Ramos (cell line): ENCODE data around the gene PDE11A.

Source experiments
- in situ Hi-C: fragments of 300-500 bp; cut with MboI; formaldehyde crosslinking; loops from one replicate; pipeline ENCODE4 v1.14.3; 2022; ENCODE audit warnings: low sequenced_read_pairs; ENCODE audit not compliant: unreplicated experiment

Gene PDE11A

DNA sequence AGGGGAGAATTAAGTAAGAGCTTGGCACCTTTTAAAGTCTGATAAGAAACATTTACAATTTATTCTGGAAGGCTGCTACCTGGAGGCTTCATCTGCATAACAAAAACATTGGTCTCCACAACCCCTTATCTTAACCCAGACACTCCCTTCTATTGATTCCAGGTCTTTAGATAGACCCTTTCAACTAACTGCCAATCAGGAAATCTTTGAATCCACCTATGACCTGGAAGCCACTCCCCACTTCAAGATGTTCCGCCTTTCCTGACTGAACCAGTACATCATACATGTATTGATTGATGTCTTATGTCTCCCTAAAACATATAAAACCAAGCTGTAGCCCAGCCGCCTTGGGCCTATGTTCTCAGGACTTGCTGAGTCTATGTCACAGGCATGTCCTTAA lies 390.6 kb downstream of the PDE11A start:
- in situ Hi-C loops = no loop called here

DNA sequence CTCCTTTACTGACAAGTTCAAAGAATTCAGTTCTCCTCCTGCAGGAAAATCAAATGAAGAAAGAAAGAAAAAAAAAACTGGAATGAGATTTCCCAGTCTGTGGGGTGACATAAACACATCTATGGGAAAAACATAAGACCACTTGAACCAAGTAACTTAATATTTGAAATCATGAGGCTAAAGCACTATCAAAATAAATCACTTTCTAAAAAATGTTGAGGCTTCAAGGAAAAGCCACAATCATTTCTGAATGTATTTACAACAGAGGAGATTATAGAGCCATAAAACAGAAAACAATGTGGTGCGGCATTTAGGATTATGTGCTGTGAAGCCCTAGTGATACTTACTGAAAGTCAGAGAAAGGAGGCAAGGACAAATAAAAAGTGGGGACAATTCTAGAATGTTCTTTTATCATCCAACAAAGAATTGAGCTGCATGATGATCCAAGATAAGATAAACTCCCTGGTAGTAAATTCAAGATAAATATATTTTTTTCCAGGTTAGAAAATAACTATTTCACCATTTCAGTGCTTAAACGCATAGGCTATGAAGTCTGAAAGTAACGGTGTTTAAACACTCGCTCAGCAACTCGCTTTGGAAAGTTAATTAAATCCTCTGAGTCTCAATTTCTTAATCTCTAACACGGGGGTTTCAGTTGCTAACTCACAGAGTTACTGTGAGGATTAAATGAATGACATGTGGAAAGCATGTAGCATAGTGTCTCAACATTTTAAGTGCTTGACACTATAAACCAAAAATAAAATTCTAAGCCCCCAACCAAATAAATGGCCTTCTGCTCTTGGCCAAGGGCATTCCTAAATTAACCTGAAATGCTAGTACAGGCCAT lies 391.5 kb downstream of the PDE11A start:
- in situ Hi-C loops = no loop called here

DNA sequence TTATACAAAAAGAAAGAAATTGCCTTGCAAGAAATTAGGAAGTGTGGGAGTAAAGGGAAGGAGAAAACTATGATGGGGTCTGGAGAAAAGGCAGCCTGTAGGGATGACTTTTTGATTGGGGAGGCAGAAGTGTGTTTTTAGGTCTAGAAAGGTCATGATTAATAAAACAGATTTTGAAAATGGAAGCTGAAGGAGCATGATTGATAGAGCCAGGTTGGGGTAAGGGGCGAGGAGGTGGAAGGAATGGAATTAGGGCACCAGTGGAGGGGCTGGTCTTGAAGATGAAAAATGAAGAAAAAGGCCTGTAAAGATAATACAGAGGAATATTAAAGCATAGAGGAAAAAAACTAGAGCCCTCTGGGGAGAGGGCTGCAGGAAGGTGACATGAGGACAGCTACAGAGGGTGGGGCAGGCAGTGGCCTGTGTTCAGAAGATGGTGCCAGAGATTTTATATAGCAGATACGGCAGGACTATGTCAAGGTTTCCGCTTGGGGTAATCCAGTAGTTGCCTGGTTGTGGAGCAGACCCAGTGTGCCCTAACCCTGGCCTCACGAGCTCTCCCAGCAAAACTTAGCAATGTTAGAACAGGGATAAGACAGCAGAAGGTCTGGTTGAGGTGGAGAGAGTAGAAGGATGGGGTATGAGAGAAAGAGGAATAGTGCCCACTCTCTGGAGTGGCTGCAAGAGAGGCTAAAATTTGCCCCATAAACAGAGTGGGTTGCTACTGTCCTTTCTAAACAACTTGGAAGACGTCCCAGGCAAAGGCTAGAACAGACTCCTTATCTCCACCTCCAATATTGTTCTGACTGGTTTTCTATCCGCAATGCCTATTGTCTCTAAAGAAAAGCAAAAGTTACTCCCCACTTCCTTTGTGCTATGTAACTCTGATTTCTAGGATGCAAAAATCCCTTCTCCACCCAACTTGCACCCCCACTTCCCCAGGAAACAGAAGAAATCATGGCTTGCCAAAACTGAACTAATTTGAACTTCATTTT lies 392.7 kb downstream of the PDE11A start:
- in situ Hi-C loops = no loop called here

DNA sequence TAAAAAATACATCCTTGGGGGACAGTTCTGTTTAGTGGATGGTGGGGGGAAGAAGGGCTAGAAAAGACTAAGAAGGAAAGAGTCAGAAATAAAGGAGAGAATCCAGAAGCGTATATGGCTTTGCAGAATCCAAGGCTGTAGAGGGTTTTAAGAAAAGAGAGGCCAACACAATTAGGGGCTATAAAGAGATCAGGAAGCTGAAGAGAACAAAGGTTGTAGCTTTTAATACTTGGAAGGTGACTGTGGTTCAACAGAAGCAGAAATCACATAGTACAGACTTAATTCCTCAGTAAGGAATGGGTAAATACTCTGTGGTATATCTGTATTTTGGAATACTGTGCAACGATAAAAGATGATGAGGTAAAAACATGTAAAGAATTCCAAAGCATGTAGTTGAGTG lies 393.6 kb downstream of the PDE11A start:
- in situ Hi-C loops = no loop called here

DNA sequence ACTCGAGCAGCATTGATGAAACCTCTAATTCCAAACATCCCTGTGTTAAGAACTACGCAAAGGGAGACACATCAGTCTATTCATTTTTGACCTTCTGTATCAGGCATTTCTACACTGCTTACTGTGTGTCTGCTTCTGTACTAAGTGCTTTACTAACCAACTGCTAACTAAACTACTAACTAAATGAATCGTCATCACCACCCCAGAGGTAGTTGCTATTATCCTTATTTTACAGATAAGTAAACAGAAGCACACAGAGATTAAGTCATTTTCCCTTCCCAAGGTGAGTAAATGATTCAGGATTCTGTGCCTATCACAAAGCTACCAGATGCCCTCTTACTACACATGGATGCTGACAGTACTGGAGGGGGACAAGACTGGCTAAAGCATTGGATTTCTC lies 395.9 kb downstream of the PDE11A start:
- in situ Hi-C loops = no loop called here

DNA sequence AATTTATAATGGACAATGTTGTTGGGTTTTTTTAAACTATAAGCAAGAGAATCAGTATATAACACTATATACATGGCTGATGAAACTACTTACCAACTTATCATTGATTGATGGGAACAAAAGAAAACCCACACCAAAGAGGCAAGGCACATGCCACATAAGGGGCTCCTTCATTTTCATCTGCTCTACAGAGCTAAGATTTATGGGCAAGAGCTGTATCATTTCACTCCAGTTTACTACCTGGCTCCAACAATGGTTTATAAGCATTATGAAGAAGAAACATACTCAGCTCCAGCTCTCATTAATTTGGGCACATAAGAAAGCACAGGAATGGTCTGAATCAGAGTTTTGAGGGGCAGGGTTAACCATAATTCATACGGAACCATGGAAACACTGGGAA lies 396.8 kb downstream of the PDE11A start:
- in situ Hi-C loops = no loop called here

DNA sequence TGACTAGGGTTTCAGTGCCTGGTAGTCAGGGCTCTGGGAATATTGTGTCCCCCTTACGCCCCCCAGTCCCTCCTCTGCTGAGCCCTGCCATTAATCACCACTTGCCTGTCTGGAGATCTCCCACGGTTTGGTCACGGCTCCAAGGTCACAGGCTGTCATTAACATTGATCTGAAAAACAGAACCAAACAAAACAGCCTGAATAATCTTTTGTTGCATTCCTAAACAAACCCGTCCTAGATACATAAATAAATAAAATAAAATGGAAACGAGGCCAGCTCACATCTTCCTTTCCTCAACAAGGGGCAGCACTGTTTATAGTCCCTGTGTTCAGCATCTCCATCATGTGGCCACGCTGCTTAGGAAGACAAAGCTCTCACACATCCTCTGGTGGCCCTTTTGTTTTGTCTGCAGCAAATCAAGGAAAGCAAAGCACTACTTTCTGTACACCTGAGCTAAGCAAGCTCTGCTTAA lies 397.2 kb downstream of the PDE11A start:
- in situ Hi-C loops = no loop called here

DNA sequence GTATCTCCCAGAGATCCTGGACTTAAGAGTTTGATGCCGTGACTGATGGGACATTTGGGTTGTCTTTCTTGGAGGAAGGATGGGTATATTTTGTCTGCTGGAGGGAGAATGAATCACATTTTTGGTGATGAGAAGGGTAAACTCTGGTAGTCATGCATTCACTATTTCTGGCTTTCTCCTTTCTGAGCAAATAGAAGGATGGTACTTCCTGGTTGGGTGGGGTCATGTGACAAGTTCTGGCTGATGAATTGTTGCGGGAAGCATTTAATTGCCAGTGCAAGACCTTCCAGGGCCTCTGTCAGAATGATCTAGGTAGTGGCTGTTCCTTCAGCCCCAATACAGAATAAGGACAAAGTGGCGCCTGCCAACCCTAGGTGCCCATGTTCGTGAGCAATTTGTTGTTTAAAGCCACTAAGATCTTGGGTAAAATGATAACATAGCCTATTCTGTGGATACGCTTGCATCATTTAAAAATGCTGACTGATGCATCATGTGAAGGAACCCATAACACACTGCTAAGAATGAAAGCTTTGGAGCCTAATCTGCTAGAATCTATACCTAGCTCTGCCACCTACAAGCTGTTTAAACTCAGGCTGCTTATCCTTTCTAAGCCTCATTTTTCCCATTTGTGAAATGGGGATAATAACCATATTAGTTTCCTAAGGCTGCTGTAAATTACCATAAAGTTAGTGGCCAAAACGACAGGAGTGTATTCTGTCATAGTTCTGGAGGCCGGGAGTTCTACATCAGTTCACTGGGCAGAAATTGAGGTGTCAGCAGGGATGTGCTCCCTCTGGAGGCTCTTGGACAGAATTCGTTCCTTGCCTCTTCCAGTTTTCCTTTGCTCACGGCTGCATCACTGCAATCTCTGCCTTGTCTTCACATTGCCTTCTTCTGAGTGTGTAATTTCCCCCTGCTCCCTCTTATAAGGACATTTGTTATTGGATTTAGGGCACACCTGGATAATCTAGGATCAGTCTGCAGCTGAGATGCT lies 398.7 kb downstream of the PDE11A start:
- in situ Hi-C loops = no loop called here

DNA sequence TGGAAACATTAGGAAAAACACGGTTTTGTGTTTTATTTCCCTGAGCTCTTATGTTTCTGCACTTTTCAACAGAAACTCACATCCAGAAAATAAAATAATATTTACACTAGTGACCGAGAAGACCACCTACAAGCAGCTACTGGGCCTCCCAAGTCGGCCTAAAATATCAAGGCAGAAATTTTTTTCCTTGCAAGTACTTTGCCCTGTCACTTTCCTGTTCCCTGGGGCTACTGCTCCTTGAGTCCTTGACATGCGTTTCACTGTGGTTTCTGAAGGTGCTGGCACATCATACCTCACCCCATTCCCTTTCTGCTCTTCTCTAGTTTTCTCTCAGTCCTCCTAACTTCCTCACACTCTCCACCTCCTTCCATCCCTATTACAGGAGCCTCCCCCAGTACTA lies 400.9 kb downstream of the PDE11A start:
- in situ Hi-C loops = no loop called here

DNA sequence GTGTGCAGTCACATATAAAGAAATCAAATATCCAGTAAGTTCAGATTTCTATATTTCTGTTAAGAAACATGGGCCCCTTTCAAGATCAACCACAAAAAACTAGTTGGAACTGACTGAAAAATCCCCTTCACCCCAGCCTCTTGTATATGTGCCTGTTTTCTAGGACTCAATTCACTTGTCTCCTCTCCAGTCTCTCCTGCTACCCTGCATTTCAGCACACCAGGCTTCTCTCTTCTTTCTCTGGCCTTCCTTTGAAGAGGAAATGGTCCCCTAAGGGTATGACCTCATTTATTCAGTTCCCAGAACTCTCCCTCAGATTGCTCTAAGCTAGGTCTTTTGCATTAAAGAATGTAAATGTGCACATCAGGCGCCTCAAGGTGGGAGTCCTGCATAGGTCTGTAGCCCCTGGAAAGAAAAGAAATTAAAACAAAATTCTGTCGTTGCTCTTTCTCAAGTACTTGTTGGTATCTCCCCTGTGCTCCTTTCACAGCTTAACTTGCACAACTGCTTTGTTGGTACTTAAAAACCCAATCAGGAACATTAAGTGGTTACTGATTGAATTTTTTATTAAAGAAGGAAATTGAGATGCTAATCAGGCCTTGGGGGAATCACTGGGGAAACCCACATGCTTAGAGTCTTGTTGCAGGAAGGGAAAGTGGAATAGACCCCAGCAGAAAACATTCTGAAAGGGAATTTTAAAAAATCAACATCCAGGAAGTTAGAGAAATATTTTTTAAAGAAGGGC lies 401.6 kb downstream of the PDE11A start:
- in situ Hi-C loops = no loop called here

DNA sequence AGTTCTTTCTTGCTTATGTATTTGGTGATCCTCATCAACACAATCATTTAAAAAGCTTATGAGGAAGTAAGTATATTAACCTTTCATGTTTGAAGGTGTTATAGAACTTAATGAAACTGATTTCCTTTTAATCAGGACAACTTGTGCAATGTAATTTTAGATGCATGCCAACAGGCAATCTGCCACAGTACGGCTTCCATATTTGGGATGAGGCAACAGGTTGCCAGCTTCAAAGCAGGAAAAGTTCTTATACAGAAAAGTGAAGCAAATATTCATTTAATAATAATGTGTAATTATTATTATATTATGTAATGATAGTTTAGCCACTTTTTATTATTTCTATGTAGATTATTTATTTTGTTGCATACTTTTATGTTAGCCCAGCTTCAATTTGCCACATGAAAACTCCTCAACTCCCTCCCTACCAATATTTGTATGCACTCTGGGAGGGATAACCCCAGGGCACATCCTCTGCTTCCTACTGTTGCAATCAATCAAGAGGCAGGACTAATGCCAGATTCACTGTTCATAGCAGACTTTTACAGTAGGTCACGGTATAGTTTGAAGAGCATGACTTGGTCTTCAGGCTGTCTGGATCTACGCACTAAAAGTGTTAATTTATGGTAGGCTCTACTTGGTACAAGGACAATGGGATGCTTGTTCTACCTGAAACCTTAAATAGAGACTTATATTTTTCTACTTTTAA lies 402.8 kb downstream of the PDE11A start:
- in situ Hi-C loops = no loop called here

DNA sequence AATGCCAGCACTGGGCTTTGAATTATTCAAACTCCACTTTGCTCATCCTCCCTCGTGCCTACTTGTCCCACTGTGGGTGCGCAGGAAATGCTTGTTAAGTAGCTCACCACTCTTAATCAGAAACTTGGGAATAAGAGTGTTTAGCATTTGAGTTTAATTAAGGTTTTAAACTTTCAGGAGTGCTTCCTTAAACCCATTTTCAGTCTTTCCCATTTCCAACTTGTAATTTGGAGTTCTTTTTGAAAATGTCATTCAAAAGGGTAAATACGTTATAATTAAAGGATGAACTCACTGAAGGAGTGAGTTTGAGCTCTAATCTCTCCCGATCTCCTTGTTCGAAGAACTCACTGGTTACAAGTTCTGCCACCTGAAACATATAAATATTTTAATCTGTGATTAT lies 403.4 kb downstream of the PDE11A start:
- in situ Hi-C loops = no loop called here

DNA sequence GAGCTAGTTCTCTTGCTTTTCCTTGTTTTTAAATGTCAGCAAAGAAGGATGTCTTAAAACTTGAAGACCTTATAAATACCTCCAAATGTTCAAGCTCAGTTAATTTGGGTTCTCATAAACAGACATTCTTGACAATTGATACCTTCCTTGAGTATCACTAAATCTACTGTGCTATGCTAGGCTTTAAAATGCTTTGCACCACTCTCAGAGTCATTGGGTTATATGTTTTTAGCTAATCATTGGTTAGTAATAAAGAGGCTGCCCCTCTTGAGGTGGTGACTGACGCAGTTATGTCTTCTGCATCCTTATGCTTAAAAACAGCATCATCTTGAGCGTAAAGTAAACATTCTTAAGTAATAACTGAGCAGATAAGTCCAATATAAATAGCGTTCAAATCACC lies 404.0 kb downstream of the PDE11A start:
- in situ Hi-C loops = no loop called here

DNA sequence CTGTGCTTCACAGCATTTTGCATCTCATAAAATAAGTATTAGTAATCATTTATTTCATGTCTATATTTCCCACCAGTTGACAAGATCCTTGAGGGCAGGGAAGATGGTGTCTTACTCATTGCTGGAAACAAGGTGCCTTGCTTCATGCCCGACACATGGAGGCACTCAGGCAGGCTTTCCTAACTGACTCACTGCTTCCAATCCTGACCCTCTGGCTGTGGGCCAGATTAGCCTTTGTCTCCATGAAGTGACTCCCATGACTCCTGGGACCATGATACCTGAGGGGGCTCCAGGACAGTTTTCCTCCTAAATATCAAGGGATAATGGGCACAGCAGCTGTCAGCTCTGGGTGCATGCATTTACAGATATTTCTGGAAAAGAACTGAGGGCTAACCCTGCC lies 405.0 kb downstream of the PDE11A start:
- in situ Hi-C loops = no loop called here

DNA sequence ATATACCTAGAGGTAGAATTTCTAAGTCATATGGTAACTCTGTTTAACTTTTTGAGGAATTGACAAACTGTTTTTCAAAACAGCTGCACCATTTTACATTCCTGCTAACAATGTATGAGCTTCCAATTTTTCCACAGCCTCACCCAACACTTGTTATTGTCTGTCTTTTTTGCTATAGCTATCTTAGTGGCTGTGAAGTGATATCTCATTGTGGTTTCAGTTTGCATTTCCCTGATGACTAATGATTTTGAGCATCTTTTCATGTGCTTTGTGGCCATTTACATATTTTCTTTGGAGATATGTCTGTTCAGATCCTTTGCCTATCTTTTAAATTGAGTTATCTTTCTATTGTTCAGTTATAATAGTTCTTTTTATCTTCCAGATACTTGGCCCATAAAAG lies 406.2 kb downstream of the PDE11A start:
- in situ Hi-C loops = no loop called here

DNA sequence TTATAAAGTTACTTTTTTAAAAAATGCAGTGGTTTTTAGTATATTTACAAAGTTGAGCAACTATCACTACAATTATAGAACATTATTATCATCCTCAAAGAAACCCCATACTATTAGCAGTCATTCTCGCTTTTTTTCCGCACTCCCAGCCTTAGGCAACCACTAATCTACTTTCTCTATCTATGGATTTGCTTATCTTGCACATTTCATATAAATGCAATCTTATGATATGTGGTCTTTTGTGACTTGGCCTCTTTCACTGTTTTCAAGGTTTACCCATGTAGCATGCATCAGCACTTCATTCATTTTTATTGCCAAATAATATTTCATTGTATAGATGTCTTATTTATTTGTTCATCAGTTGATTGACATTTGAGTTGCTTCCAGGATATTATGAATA lies 406.6 kb downstream of the PDE11A start:
- in situ Hi-C loops = no loop called here

DNA sequence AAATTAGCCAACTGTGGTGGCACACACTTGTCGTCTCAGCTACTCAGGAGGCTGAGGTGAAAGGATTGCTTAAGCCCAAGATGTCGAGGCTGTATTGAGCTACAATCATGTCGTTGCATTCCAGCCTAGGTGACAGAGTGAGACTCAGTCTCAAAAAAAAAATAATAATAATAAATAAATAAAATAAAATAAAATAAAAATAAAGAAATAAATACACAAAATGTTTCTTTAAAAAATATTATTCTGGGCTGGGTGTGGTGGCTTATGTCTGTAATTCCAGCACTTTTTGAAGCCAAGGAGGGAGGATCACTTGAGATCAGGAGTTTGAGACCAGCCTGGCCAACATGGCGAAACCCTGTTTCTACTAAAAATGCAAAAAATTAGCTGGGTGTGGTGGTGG lies 407.2 kb downstream of the PDE11A start:
- in situ Hi-C loops = no loop called here

DNA sequence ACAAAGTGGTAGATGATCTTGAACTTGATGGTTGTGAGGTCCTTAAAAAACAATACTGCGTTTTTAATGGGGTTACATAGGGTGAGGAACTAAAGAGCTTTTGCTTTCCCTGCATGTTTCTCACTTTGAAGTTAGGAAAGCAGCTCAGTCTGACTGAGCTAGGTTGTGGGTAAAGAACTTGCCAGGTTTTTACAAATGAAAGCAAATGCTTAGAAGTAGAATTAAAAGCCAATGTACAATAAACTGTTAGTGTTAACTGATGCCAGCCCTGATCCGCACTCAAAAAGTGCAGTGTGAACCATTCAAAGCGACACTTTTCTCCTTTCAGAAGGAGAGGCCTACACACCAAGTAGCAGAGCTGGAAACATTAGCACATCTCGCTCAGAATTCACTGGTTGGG lies 409.7 kb downstream of the PDE11A start:
- in situ Hi-C loops = no loop called here

DNA sequence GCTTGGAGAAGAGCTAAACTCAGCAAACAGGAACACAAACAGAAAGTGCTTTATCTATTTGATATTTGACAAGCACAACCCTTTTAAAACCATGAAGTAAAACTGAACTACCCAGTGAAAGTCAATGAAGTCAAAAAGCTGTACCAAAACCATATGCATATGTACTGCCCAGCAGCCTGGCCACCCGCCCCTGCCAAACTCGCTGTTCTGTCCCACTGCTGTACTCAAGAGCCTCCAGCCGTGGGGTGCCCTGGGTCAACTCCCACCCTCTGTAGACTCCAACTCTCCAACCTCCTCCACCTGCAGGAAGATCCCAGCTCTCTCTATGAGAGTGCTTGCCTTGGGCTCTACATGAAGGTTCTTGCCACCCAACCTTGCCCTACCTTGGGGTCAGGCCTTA lies 411.8 kb downstream of the PDE11A start:
- in situ Hi-C loops = no loop called here
